Lower lobe of right lung (tissue), 2 donors: ENCODE measurements around the gene PRR5L. TPM values are rescaled to one million over a fixed set of nuclear protein-coding genes. Genes with fewer than 3 reads are reported as not detected.

ENCODE experiments used
- ATAC-seq, 2 donors: fragments of 200-7000 bp; cut with Tn5 transposase; one replicate each; pipeline ENCODE4 v1.9.1; 2020 to 2022; ENCODE audit warnings: mild to moderate bottlenecking in 2 of 2, moderate library complexity in 2 of 2
- DNase-seq: peaks from one replicate; pipeline ENCODE4 v3.0.0-alpha.2; 2020
- H3K27ac ChIP-seq: fragments of 200-600 bp; one replicate; pipeline ENCODE4 v1.8.0; 2022
- H3K27me3 ChIP-seq: fragments of 200-600 bp; one replicate; pipeline ENCODE4 v1.8.0; 2022; ENCODE audit warnings: low read depth
- H3K36me3 ChIP-seq: fragments of 200-600 bp; one replicate; pipeline ENCODE4 v1.8.0; 2022; ENCODE audit warnings: mild to moderate bottlenecking
- H3K4me1 ChIP-seq: fragments of 200-600 bp; one replicate; pipeline ENCODE4 v1.8.0; 2022
- H3K4me3 ChIP-seq: fragments of 200-600 bp; one replicate; pipeline ENCODE4 v1.8.0; 2022; ENCODE audit warnings: mild to moderate bottlenecking
- H3K9me3 ChIP-seq: fragments of 200-600 bp; one replicate; pipeline ENCODE4 v1.8.0; 2022
- intact Hi-C: fragments of 100-400 bp; cut with DNase I; formaldehyde crosslinking; loops from one replicate; pipeline ENCODE4 v1.11.0; 2022
- total RNA-seq: library from RNA; stranded (reverse); fragmentation: NEBNext Ultra II Directional; extraction: Animal tissue kit (Norgen Biotek cat#: 25700); gene quantifications from one replicate; pipeline ENCODE4 v1.2.1, GENCODE V29; 2021
- TF ChIP-seq, protein P1 (sequence below): fragments of 200-600 bp; IDR thresholded peaks from one replicate; pipeline ENCODE4 v1.8.0; 2022; ENCODE audit warnings: antibody characterized with exemption, mild to moderate bottlenecking
- donor health status: DM: no; HTN: yes; CAD: no; lungs with severe emphysema.

The PRR5L gene
- total RNA-seq, 1 donor from 2014 or later = 24.9 TPM

GRCh38 chr11:36469063-36469462 lies 173.0 kb downstream of the PRR5L start:
- no peaks in the 10 kb centered on the region for H3K9me3 ChIP-seq
- DNase-seq = no peak
- H3K4me3 ChIP-seq = no peak overlapping the region
- intact Hi-C loops = no loop called here
- H3K4me1 ChIP-seq = peaks cover 14% of the 10 kb centered on the region
- TF ChIP-seq, protein P1, sequence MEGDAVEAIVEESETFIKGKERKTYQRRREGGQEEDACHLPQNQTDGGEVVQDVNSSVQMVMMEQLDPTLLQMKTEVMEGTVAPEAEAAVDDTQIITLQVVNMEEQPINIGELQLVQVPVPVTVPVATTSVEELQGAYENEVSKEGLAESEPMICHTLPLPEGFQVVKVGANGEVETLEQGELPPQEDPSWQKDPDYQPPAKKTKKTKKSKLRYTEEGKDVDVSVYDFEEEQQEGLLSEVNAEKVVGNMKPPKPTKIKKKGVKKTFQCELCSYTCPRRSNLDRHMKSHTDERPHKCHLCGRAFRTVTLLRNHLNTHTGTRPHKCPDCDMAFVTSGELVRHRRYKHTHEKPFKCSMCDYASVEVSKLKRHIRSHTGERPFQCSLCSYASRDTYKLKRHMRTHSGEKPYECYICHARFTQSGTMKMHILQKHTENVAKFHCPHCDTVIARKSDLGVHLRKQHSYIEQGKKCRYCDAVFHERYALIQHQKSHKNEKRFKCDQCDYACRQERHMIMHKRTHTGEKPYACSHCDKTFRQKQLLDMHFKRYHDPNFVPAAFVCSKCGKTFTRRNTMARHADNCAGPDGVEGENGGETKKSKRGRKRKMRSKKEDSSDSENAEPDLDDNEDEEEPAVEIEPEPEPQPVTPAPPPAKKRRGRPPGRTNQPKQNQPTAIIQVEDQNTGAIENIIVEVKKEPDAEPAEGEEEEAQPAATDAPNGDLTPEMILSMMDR = peak; percentile 14
- H3K36me3 ChIP-seq = no peaks in the 10 kb centered on the region
- H3K27me3 ChIP-seq = no peaks in the 10 kb centered on the region
- peak overlapping the region; percentile 24 for H3K27ac ChIP-seq
- ATAC-seq = no peak

- DNase-seq (no peak), ATAC-seq (peak; percentile 55 to 86)
- no peaks in the 10 kb centered on the region for H3K36me3 ChIP-seq
- peaks cover 14% of the 10 kb centered on the region for H3K4me1 ChIP-seq
- H3K27ac ChIP-seq = peak overlapping the region; percentile 27
- no peaks in the 10 kb centered on the region for H3K9me3 ChIP-seq
- no peaks in the 10 kb centered on the region for H3K27me3 ChIP-seq
- TF ChIP-seq, protein P1 = no peak
- no peak overlapping the region for H3K4me3 ChIP-seq
- intact Hi-C loops = no loop called here
These were observed 174.1 kb downstream of the PRR5L start for GRCh38 chr11:36469881-36470802.

GRCh38 chr11:36471577-36471976 lies 175.5 kb downstream of the PRR5L start:
- TF ChIP-seq, protein P1 = no peak
- ATAC-seq = peak; percentile 27 to 47
- intact Hi-C loops = no loop called here

DNA sequence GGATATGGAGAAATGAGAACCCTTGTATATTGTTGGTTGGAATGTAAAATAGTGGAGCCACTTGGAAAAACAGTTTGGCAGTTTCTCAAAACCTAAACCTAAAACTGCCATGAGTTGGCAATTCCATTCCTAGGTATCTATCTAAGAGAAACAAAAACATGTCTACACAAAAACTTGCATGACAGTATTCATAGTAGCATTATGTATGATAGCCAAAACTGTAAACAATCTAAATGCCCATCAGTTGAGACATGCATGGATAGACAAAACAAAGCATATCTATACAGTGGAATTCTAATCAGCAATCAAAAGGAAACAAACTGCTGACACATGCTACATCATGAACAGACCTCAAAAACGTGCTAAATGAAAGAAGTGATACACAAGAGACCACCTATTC lies 179.1 kb downstream of the PRR5L start:
- DNase-seq = no peak
- Histone ChIP-seq H3K27me3 (no peaks in the 10 kb centered on the region), H3K4me3 (no peak overlapping the region), H3K36me3 (no peaks in the 10 kb centered on the region), H3K27ac (no peak overlapping the region), H3K9me3 (no peaks in the 10 kb centered on the region), H3K4me1 (peaks cover 17% of the 10 kb centered on the region)
- no peak for ATAC-seq
- TF ChIP-seq, protein P1 = no peak
- intact Hi-C loops = no loop called here

More at GRCh38 chr11:36471577-36471976, 175.5 kb downstream of the PRR5L start:
- Histone ChIP-seq H3K36me3 (no peaks in the 10 kb centered on the region), H3K27ac (no peak overlapping the region), H3K27me3 (no peaks in the 10 kb centered on the region), H3K4me1 (peaks cover 14% of the 10 kb centered on the region), H3K9me3 (no peaks in the 10 kb centered on the region), H3K4me3 (no peak overlapping the region)
- no peak for DNase-seq

GRCh38 chr11:36478700-36479329 lies 182.7 kb downstream of the PRR5L start:
- peak; percentile 59 to 87 for ATAC-seq
- no peak overlapping the region for H3K27ac ChIP-seq
- intact Hi-C loops = no loop called here
- TF ChIP-seq, protein P1 = peak; percentile 61
- H3K9me3 ChIP-seq = no peaks in the 10 kb centered on the region
- no peak for DNase-seq
- H3K36me3 ChIP-seq = peaks cover 3% of the 10 kb centered on the region
- peaks cover 8% of the 10 kb centered on the region for H3K4me1 ChIP-seq
- H3K4me3 ChIP-seq = no peak overlapping the region
- H3K27me3 ChIP-seq = no peaks in the 10 kb centered on the region
